ENCODE measurements around the gene LEMD2. TPM values are rescaled to one million over a fixed set of nuclear protein-coding genes. Genes with fewer than 3 reads are reported as not detected.

Gene LEMD2
- total RNA-seq, 2 experiments from 2014 or later, result 49.9 to 59.8 TPM

GRCh38 chr6:33787954-33788693 lies 806 bp downstream of the LEMD2 start:
- H3K27ac Mint-ChIP-seq, result peak overlapping the region; percentile 97
- ATAC-seq, result peak; percentile 64
- peaks cover 5% of the 10 kb centered on the region for H3K27me3 Mint-ChIP-seq (ENCODE audit: low read depth)
- peak; percentile 72 for DNase-seq
- H3K4me1 Mint-ChIP-seq (ENCODE audit: low read depth), result peaks cover 56% of the 10 kb centered on the region
- ChIA-PET POLR2A (interaction anchor here (0.6 to 1.9 kb wide), 17 partner anchors 9 to 1684 kb away, joined by 3 to 9 read pairs (median 3); partner anchors contain the start of genes BAK1 and UQCC2), CTCF (interaction anchor here (0.7 to 3.6 kb wide), 10 partner anchors 15 to 240 kb away, joined by 3 to 21 read pairs (median 4); partner anchors contain the start of genes BAK1 and UQCC2)
- peaks cover 44% of the 10 kb centered on the region for H3K36me3 Mint-ChIP-seq (ENCODE audit: low read depth)
- H3K9me3 Mint-ChIP-seq (ENCODE audit: insufficient read depth), result no peaks in the 10 kb centered on the region
- peak overlapping the region; percentile 94 for H3K4me3 Mint-ChIP-seq

DNA sequence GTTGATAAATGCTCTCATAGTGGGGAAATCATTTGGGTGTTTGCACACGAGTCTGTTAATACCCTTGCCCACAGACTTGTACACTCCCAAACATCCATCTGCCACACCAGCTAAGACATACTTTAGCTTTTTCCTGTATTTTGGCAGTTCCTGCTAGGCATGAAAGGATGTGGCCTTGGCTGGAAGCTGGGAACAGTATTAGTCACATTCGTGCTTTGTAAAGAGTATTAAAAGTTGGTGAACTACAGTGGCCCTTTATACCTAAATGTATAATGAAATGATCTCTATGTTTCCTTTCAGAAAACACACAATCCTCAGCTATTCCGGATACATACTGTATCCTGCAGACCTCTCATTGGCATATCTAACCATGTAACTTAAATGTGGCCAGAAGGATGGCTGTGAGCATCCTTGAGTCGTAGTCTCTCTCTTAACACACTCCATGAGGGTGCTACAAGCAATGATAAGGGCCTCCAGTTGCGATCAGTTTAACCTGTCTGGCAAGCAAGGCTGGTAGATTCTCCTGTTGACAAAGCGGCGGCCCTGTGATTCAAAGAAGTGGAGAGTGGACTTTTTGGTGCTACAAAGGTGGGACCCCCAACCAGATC lies 1.5 kb downstream of the LEMD2 start:
- peaks cover 44% of the 10 kb centered on the region for H3K36me3 Mint-ChIP-seq (ENCODE audit: low read depth)
- no peaks in the 10 kb centered on the region for H3K9me3 Mint-ChIP-seq (ENCODE audit: insufficient read depth)
- ChIA-PET CTCF (interaction anchor here (0.6 to 3.6 kb wide), 9 partner anchors 15 to 357 kb away, joined by 3 to 21 read pairs (median 3); partner anchors contain the start of genes BAK1 and UQCC2), POLR2A (interaction anchor here (0.6 to 1.9 kb wide), 10 partner anchors 8 to 1683 kb away, joined by 3 to 9 read pairs (median 3); partner anchors contain the start of genes BAK1 and UQCC2)
- ATAC-seq, result no peak
- no peak for DNase-seq
- H3K27ac Mint-ChIP-seq, result peak overlapping the region; percentile 97
- H3K27me3 Mint-ChIP-seq (ENCODE audit: low read depth), result peaks cover under 1% of the 10 kb centered on the region
- H3K4me3 Mint-ChIP-seq, result peak overlapping the region; percentile 94
- peaks cover 56% of the 10 kb centered on the region for H3K4me1 Mint-ChIP-seq (ENCODE audit: low read depth)

GRCh38 chr6:33786736-33787135 lies 2.2 kb downstream of the LEMD2 start:
- POLR2A ChIA-PET, result interaction anchor here (1.5 kb wide), 1 partner anchor 9 kb away, joined by 5 read pairs; no protein-coding TSS in a partner anchor
- CTCF ChIA-PET, result interaction anchor here (0.6 to 3.6 kb wide), 3 partner anchors 16 to 356 kb away, joined by 3 to 21 read pairs (median 4); no protein-coding TSS in a partner anchor

DNA sequence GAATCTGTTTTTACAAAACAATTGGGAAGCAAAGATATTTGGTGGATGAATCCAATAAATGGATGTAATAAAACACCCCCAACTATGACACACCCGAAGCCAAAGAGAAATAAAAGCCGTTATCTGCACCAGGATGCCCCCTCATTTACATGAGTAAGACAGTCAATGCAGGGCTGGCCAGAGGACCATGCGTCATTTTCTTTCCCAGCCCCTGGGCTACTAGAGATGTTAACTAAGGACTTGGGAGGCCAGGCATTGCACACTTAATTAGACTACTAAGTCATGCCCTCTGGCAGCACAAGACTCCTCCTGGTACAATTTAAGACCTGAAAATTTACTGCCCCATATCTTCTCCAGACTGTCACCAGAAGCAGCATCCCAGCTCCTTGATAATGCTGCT lies 3.2 kb downstream of the LEMD2 start:
- ATAC-seq (no peak), DNase-seq (no peak)
- Mint-ChIP-seq H3K36me3 (ENCODE audit: low read depth) (peaks cover 52% of the 10 kb centered on the region), H3K27me3 (ENCODE audit: low read depth) (no peaks in the 10 kb centered on the region), H3K27ac (no peak overlapping the region), H3K4me1 (ENCODE audit: low read depth) (peaks cover 51% of the 10 kb centered on the region), H3K4me3 (no peak overlapping the region), H3K9me3 (ENCODE audit: insufficient read depth) (no peaks in the 10 kb centered on the region)
- ChIA-PET POLR2A (interaction anchor here (0.5 kb wide), 1 partner anchor 248 kb away, joined by 3 read pairs; no protein-coding TSS in a partner anchor), CTCF (interaction anchor here (1.4 to 3.6 kb wide), 2 partner anchors 15 to 74 kb away, joined by 3 to 21 read pairs; partner anchors contain the start of gene UQCC2)

More at GRCh38 chr6:33786736-33787135, 2.2 kb downstream of the LEMD2 start:
- peak overlapping the region; percentile 26 for H3K27ac Mint-ChIP-seq
- no peaks in the 10 kb centered on the region for H3K27me3 Mint-ChIP-seq (ENCODE audit: low read depth)
- peaks cover 48% of the 10 kb centered on the region for H3K36me3 Mint-ChIP-seq (ENCODE audit: low read depth)
- ATAC-seq (no peak), DNase-seq (no peak)
- H3K4me1 Mint-ChIP-seq (ENCODE audit: low read depth), result peaks cover 55% of the 10 kb centered on the region
- no peaks in the 10 kb centered on the region for H3K9me3 Mint-ChIP-seq (ENCODE audit: insufficient read depth)
- peak overlapping the region; percentile 10 for H3K4me3 Mint-ChIP-seq

DNA sequence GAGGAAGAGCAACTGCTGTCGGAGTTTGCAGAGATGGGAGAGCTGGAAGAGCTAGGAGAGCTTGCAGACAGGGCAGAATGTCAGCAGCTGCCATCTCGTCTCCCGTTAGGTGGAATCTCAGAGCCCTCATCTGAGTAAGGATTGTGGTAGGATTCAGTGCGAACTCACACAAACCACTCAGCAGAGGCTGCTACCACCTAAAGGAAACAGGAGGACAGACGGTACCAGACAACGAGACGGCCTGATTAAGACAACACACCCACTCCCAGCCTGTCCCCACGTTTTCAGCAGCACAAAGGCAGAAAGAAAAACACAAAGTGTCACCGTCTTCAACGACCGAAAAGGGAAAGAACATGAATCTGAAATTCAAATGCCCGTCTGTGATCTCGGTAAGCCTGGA lies 4.1 kb downstream of the LEMD2 start:
- DNase-seq (no peak), ATAC-seq (no peak)
- H3K9me3 Mint-ChIP-seq (ENCODE audit: insufficient read depth), result no peaks in the 10 kb centered on the region
- no peak overlapping the region for H3K4me3 Mint-ChIP-seq
- H3K36me3 Mint-ChIP-seq (ENCODE audit: low read depth), result peaks cover 61% of the 10 kb centered on the region
- ChIA-PET CTCF (interaction anchor here (1.4 kb wide), 2 partner anchors 14 to 73 kb away, joined by 3 to 5 read pairs; partner anchors contain the start of gene UQCC2), POLR2A (no interaction called here)
- H3K27me3 Mint-ChIP-seq (ENCODE audit: low read depth), result no peaks in the 10 kb centered on the region
- no peak overlapping the region for H3K27ac Mint-ChIP-seq
- H3K4me1 Mint-ChIP-seq (ENCODE audit: low read depth), result peaks cover 49% of the 10 kb centered on the region

- CTCF ChIA-PET, result interaction anchor here (0.7 to 4.0 kb wide), 3 partner anchors 12 to 14 kb away, joined by 3 to 15 read pairs (median 5); no protein-coding TSS in a partner anchor
- Mint-ChIP-seq H3K4me3 (no peak overlapping the region), H3K4me1 (ENCODE audit: low read depth) (peaks cover 42% of the 10 kb centered on the region), H3K9me3 (ENCODE audit: insufficient read depth) (no peaks in the 10 kb centered on the region), H3K36me3 (ENCODE audit: low read depth) (peaks cover 69% of the 10 kb centered on the region), H3K27ac (no peak overlapping the region), H3K27me3 (ENCODE audit: low read depth) (no peaks in the 10 kb centered on the region)
- POLR2A ChIA-PET, result no interaction called here
- ATAC-seq (no peak), DNase-seq (no peak)
Measured at GRCh38 chr6:33783781-33784520, 5.0 kb downstream of the LEMD2 start.

- Mint-ChIP-seq H3K27ac (peak overlapping the region; percentile 27), H3K9me3 (ENCODE audit: insufficient read depth) (no peaks in the 10 kb centered on the region), H3K4me1 (ENCODE audit: low read depth) (peaks cover 36% of the 10 kb centered on the region), H3K27me3 (ENCODE audit: low read depth) (no peaks in the 10 kb centered on the region), H3K36me3 (ENCODE audit: low read depth) (peaks cover 76% of the 10 kb centered on the region), H3K4me3 (no peak overlapping the region)
- no peak for ATAC-seq
- no peak for DNase-seq
- POLR2A ChIA-PET, result interaction anchor here (1.8 kb wide), 1 partner anchor 11 kb away, joined by 5 read pairs; no protein-coding TSS in a partner anchor
- CTCF ChIA-PET, result interaction anchor here (4.0 kb wide), 1 partner anchor 11 kb away, joined by 15 read pairs; no protein-coding TSS in a partner anchor
Measured at GRCh38 chr6:33782561-33782960, 6.4 kb downstream of the LEMD2 start.

DNA sequence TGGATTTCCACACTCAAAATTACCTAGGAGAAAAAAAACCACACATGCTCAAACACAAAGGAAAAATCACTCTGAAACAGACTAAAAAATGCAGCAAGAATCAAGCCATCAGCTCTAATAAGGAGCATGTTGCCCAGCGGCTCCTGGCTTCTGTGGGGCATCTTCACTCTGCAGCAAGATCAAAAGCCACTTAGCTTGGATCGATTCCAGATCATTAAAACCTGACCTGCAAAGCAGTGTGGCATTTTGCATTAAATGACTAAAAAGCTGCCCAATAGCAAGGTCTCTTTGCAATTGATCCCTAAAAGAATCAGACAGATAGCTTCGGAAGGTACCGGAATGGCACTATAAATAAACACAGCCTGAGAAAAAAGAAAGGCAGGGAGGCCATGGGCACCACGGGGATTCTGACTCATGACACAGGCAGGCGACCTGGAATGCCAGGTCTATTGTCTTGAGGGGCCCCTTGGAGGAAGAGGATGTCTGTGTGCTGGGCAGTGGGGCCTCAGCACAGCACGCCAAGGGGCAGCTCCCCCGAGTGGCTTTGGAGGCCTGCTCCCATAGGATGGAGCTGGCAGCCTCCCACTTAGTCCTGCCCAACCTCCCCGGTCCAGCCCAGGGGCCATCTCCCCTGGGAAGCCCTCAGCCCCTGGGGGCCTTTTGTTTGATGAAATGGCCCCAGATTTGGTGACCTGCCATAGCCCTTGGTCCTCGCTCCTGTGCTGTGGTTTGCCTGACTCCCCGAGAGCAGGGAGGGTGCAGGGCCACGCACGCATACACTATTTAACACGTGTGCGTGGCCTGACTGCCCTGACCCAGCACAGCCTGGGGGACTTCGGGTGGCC lies 7.6 kb downstream of the LEMD2 start:
- Mint-ChIP-seq H3K4me3 (no peak overlapping the region), H3K4me1 (ENCODE audit: low read depth) (peaks cover 24% of the 10 kb centered on the region), H3K27me3 (ENCODE audit: low read depth) (no peaks in the 10 kb centered on the region), H3K9me3 (ENCODE audit: insufficient read depth) (no peaks in the 10 kb centered on the region), H3K27ac (no peak overlapping the region), H3K36me3 (ENCODE audit: low read depth) (peaks cover 76% of the 10 kb centered on the region)
- no peak for DNase-seq
- ChIA-PET POLR2A (interaction anchor here (0.7 to 1.8 kb wide), 2 partner anchors 10 to 1754 kb away, joined by 3 to 5 read pairs; no protein-coding TSS in a partner anchor), CTCF (interaction anchor here (1.5 to 4.0 kb wide), 2 partner anchors 10 to 12 kb away, joined by 3 to 15 read pairs; no protein-coding TSS in a partner anchor)
- no peak for ATAC-seq

DNA sequence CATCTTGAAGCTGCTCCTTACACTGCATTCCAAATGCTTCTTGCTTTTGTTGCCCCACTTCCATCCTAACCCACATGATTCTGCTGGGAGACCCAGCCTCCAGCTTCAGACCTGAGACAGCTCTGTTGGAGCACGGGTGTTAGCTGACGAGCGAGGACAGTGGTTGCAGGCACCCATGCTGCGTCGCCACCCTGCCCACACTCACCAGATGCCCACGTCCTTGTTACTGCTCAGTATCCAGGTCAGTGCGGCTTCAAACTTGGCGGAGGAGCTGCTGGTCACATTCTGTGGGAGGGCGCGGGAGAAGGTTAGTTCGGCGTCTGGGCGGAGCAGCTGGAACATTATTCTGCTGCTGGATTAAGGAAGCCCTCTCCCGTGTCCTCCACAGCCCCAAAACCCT lies 9.0 kb downstream of the LEMD2 start:
- ATAC-seq (no peak), DNase-seq (no peak)
- Mint-ChIP-seq H3K27ac (no peak overlapping the region), H3K36me3 (ENCODE audit: low read depth) (peaks cover 75% of the 10 kb centered on the region), H3K9me3 (ENCODE audit: insufficient read depth) (no peaks in the 10 kb centered on the region), H3K4me1 (ENCODE audit: low read depth) (peaks cover 10% of the 10 kb centered on the region), H3K27me3 (ENCODE audit: low read depth) (no peaks in the 10 kb centered on the region), H3K4me3 (no peak overlapping the region)
- POLR2A ChIA-PET, result interaction anchor here (0.6 to 1.0 kb wide), 3 partner anchors 8 to 21 kb away, joined by 3 read pairs; no protein-coding TSS in a partner anchor
- CTCF ChIA-PET, result interaction anchor here (1.3 to 4.0 kb wide), 3 partner anchors 8 to 69 kb away, joined by 3 to 15 read pairs (median 4); partner anchors contain the start of gene UQCC2

DNA sequence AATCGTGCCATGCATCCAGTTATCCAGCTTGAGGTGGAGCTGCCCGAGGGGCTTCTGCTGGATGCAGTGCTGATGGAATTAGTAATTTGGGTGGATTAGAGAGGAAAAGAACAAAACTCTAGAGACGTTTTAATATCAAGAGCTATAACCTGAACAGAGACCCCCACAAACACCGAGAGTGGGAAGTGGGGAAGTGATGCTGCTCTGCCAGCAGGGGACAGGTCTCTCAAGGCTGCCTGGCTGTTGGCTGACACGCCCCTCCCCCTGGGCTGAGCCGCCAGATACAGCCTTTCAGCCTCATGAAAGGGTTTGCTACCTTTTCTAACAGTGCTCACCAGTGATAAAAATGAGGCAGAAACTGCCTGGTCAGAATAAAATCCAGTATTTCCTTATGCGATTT lies 9.6 kb downstream of the LEMD2 start:
- H3K9me3 Mint-ChIP-seq (ENCODE audit: insufficient read depth), result no peaks in the 10 kb centered on the region
- no peak overlapping the region for H3K4me3 Mint-ChIP-seq
- H3K4me1 Mint-ChIP-seq (ENCODE audit: low read depth), result peaks cover 5% of the 10 kb centered on the region
- no peak for ATAC-seq
- no peak for DNase-seq
- ChIA-PET POLR2A (interaction anchor here (0.6 to 1.0 kb wide), 3 partner anchors 9 to 22 kb away, joined by 3 read pairs; no protein-coding TSS in a partner anchor), CTCF (interaction anchor here (1.3 to 1.5 kb wide), 2 partner anchors 9 to 68 kb away, joined by 3 to 4 read pairs; partner anchors contain the start of gene UQCC2)
- no peak overlapping the region for H3K27ac Mint-ChIP-seq
- H3K27me3 Mint-ChIP-seq (ENCODE audit: low read depth), result no peaks in the 10 kb centered on the region
- H3K36me3 Mint-ChIP-seq (ENCODE audit: low read depth), result peaks cover 72% of the 10 kb centered on the region
